ENCODE results near the gene IMPA2. TPM values are rescaled to one million over a fixed set of nuclear protein-coding genes. Genes with fewer than 3 reads are reported as not detected.

Gene IMPA2
- total RNA-seq, 3 donors from 2014 or later (not counting 1 experiment from before 2014, with no cell fraction given), result 2.7 to 6.6 (median 3.6) TPM

DNA sequence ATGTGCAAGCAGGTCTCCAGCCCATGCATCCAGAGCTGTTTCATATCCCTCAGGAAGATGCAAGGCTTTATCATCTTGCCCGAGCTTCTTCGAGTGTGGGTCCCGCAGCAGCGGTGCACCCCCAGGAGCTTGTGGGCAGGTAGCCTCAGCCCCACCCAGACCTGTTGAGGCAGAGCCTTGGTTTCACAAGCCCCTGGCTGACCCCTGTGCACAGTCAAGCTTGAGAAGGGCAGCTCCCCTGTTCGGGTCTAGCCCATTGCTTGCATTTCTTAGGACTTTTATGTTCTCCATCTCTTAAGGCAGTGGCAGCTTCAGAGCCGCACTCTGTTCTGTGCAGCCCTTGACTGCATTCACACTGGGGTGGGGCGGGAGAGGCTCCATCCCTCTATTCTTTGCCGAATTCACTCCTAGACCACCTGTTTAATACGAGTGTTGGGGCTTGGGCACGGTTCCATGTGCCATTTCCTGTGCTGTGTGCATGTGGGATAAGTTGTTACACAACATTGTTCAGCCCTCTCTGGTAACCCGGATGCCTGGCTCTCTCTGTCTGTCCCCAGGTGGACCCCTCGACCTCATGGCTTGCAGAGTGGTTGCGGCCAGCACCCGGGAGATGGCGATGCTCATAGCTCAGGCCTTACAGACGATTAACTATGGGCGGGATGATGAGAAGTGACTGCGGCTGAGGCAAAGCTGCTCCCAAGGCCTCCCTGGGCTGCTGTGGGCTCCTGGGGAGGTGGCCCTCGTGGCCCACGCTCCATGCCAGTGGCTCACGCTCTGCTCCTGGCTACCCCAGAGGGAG lies 48.7 kb downstream of the IMPA2 start:
- intact Hi-C loops (cut with micrococcal nuclease), result no loop called here
- Mint-ChIP-seq H3K4me3 (no peak overlapping the region), H3K4me1 (no peaks in the 10 kb centered on the region), H3K36me3 (no peaks in the 10 kb centered on the region), H3K27me3 (ENCODE audit: low read depth in 2 of 2) (no peaks in the 10 kb centered on the region), H3K9me3 (no peaks in the 10 kb centered on the region), H3K27ac (no peak overlapping the region)
- WGBS (ENCODE audit: insufficient coverage), result 77% methylated on average over 21 of the region's 21 CpGs
- no peaks in the 10 kb centered on the region for H3K4me1 ChIP-seq (ENCODE audit: control insufficient read depth, insufficient read depth, low read length)
- H3K27ac ChIP-seq (ENCODE audit: low read length), result no peak overlapping the region
- TF ChIP-seq, protein P1, sequence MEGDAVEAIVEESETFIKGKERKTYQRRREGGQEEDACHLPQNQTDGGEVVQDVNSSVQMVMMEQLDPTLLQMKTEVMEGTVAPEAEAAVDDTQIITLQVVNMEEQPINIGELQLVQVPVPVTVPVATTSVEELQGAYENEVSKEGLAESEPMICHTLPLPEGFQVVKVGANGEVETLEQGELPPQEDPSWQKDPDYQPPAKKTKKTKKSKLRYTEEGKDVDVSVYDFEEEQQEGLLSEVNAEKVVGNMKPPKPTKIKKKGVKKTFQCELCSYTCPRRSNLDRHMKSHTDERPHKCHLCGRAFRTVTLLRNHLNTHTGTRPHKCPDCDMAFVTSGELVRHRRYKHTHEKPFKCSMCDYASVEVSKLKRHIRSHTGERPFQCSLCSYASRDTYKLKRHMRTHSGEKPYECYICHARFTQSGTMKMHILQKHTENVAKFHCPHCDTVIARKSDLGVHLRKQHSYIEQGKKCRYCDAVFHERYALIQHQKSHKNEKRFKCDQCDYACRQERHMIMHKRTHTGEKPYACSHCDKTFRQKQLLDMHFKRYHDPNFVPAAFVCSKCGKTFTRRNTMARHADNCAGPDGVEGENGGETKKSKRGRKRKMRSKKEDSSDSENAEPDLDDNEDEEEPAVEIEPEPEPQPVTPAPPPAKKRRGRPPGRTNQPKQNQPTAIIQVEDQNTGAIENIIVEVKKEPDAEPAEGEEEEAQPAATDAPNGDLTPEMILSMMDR (IDR thresholded peaks at IDR 0.05), result no peak
- DNase-seq (no peak), ATAC-seq (no peak)
- no peak overlapping the region for H3K4me3 ChIP-seq (ENCODE audit: low read length)
- H3K9me3 ChIP-seq (ENCODE audit: control insufficient read depth, insufficient read depth, low read length), result no peaks in the 10 kb centered on the region
- H3K27me3 ChIP-seq (ENCODE audit: control insufficient read depth, insufficient read depth, low read length), result no peaks in the 10 kb centered on the region
- no peaks in the 10 kb centered on the region for H3K36me3 ChIP-seq (ENCODE audit: control insufficient read depth, insufficient read depth, low read length)

DNA sequence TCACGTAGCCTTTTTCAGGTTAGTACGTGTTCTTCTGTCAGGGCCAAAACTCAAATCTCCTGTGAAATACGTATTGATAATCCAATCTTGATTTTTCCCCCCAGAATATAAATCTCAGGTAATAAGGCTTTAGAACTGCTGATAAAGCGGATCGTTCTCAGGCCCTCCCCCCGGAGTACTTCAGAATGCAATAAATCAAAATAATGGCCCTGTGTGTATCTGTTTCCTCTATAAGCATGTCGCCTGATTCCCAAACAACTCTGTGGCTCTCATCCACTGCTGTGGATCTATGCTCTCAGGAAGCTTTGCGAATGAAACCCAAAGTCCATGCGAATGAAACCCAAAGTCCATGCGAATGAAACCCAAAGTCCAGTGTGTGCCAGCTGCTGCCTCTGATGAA lies 49.4 kb downstream of the IMPA2 start:
- no peaks in the 10 kb centered on the region for H3K36me3 ChIP-seq (ENCODE audit: control insufficient read depth, insufficient read depth, low read length)
- DNase-seq (no peak), ATAC-seq (no peak)
- Mint-ChIP-seq H3K27me3 (ENCODE audit: low read depth in 2 of 2) (no peaks in the 10 kb centered on the region), H3K4me1 (no peaks in the 10 kb centered on the region), H3K36me3 (no peaks in the 10 kb centered on the region), H3K9me3 (no peaks in the 10 kb centered on the region), H3K27ac (no peak overlapping the region), H3K4me3 (no peak overlapping the region)
- H3K4me1 ChIP-seq (ENCODE audit: control insufficient read depth, insufficient read depth, low read length), result no peaks in the 10 kb centered on the region
- no peaks in the 10 kb centered on the region for H3K9me3 ChIP-seq (ENCODE audit: control insufficient read depth, insufficient read depth, low read length)
- whole genome bisulfite sequencing (ENCODE audit: insufficient coverage), result 91% methylated on average over 10 of the region's 10 CpGs
- intact Hi-C loops (cut with micrococcal nuclease), result no loop called here
- TF ChIP-seq, protein P1 (IDR thresholded peaks at IDR 0.05), result no peak
- no peak overlapping the region for H3K27ac ChIP-seq (ENCODE audit: low read length)
- no peaks in the 10 kb centered on the region for H3K27me3 ChIP-seq (ENCODE audit: control insufficient read depth, insufficient read depth, low read length)
- H3K4me3 ChIP-seq (ENCODE audit: low read length), result no peak overlapping the region

DNA sequence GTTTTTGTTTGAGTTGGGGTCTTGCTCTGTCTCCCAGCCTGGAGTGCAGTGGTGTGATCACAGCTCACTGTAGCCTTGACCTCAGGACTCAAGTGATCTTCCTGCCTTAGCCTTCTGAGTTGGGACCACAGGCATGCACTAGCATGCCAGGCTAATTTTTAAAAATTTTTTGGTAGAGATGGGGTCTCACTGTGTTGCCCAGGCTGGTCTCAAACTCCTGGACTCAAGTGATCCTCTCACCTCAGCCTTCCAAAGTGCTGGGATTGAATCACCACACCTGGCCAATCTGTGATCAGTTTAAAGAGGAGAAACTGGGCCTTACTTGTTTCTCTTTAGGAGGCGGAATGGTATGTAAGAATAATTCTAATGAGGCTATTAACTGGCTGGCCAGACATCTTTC lies 49.9 kb downstream of the IMPA2 start:
- Histone ChIP-seq H3K27me3 (ENCODE audit: control insufficient read depth, insufficient read depth, low read length) (no peaks in the 10 kb centered on the region), H3K36me3 (ENCODE audit: control insufficient read depth, insufficient read depth, low read length) (no peaks in the 10 kb centered on the region), H3K27ac (ENCODE audit: low read length) (no peak overlapping the region), H3K9me3 (ENCODE audit: control insufficient read depth, insufficient read depth, low read length) (no peaks in the 10 kb centered on the region), H3K4me1 (ENCODE audit: control insufficient read depth, insufficient read depth, low read length) (no peaks in the 10 kb centered on the region), H3K4me3 (ENCODE audit: low read length) (no peak overlapping the region)
- Mint-ChIP-seq H3K4me1 (no peaks in the 10 kb centered on the region), H3K27ac (no peak overlapping the region), H3K4me3 (no peak overlapping the region), H3K27me3 (ENCODE audit: low read depth in 2 of 2) (no peaks in the 10 kb centered on the region), H3K36me3 (no peaks in the 10 kb centered on the region), H3K9me3 (no peaks in the 10 kb centered on the region)
- TF ChIP-seq, protein P1 (IDR thresholded peaks at IDR 0.05), result no peak
- intact Hi-C loops (cut with micrococcal nuclease), result no loop called here
- no peak for DNase-seq
- WGBS (ENCODE audit: insufficient coverage), result 100% methylated on average over 1 of the region's 1 CpG
- ATAC-seq, result no peak

DNA sequence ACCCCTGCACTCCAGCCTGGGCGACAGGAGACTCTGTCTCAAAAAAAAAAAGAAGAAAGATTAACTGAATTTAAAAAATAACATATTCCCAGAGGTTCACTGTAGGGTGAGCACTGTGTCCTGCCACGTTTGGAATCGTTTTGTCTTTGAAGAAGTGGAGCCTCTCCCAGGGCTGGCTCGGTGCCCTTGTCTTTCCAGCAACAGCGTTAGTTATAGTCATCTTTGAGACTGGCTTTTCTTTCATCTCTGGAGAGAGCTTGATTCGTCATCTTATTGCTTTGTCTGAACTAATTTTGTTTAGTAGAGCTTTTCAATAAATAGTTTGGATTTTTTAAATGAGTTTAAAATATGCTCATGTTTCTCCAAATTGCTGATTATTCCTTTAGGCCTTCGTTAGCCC lies 50.5 kb downstream of the IMPA2 start:
- Histone ChIP-seq H3K4me1 (ENCODE audit: control insufficient read depth, insufficient read depth, low read length) (no peaks in the 10 kb centered on the region), H3K9me3 (ENCODE audit: control insufficient read depth, insufficient read depth, low read length) (no peaks in the 10 kb centered on the region), H3K36me3 (ENCODE audit: control insufficient read depth, insufficient read depth, low read length) (no peaks in the 10 kb centered on the region), H3K4me3 (ENCODE audit: low read length) (no peak overlapping the region), H3K27ac (ENCODE audit: low read length) (no peak overlapping the region), H3K27me3 (ENCODE audit: control insufficient read depth, insufficient read depth, low read length) (no peaks in the 10 kb centered on the region)
- H3K36me3 Mint-ChIP-seq, result no peaks in the 10 kb centered on the region
- no peaks in the 10 kb centered on the region for H3K9me3 Mint-ChIP-seq
- intact Hi-C loops (cut with micrococcal nuclease), result no loop called here
- no peak overlapping the region for H3K27ac Mint-ChIP-seq
- TF ChIP-seq, protein P1 (IDR thresholded peaks at IDR 0.05), result no peak
- whole genome bisulfite sequencing (ENCODE audit: insufficient coverage), result 92% methylated on average over 6 of the region's 7 CpGs
- no peaks in the 10 kb centered on the region for H3K4me1 Mint-ChIP-seq
- ATAC-seq (no peak), DNase-seq (no peak)
- H3K4me3 Mint-ChIP-seq, result no peak overlapping the region
- H3K27me3 Mint-ChIP-seq (ENCODE audit: low read depth in 2 of 2), result no peaks in the 10 kb centered on the region

Measured in natural killer cell (primary cell).